ENCODE data around the gene FN3K.

Gene FN3K

GRCh38 chr17:82709024-82709675 is 26.3 kb upstream of the FN3K start:
- Histone ChIP-seq H3K4me2 (ENCODE audit: low read length) (no peak overlapping the region), H3K79me2 (ENCODE audit: control insufficient read depth, low read length) (no peaks in the 10 kb centered on the region), H3K27ac (ENCODE audit: low read depth, low read length) (no peak overlapping the region), H3K27me3 (ENCODE audit: control insufficient read depth, low read length) (peaks cover 7% of the 10 kb centered on the region), H3K9me3 (ENCODE audit: control insufficient read depth, insufficient read depth, low read length) (no peaks in the 10 kb centered on the region), H3K4me3 (ENCODE audit: low read length) (no peak overlapping the region), H3K36me3 (ENCODE audit: control insufficient read depth, low read length) (no peaks in the 10 kb centered on the region), H3K9me2 (replicated peaks; ENCODE audit: control insufficient read depth, low read length) (no peaks in the 10 kb centered on the region), H3K4me1 (ENCODE audit: control insufficient read depth, low read length) (0 out of 2 replicates have a peak, but pooled peaks cover 5% of the 10 kb centered on the region), H4K20me1 (ENCODE audit: control insufficient read depth, insufficient read depth, low read depth, low read length) (no peaks in the 10 kb centered on the region), H3F3A (ENCODE audit: control insufficient read depth, insufficient read depth) (no peaks in the 10 kb centered on the region)
- TF ChIP-seq EZH2phosphoT487 (IDR thresholded peaks at IDR 0.05; ENCODE audit: borderline replicate concordance, low read length), result no peak
- TF ChIP-seq, protein P1, sequence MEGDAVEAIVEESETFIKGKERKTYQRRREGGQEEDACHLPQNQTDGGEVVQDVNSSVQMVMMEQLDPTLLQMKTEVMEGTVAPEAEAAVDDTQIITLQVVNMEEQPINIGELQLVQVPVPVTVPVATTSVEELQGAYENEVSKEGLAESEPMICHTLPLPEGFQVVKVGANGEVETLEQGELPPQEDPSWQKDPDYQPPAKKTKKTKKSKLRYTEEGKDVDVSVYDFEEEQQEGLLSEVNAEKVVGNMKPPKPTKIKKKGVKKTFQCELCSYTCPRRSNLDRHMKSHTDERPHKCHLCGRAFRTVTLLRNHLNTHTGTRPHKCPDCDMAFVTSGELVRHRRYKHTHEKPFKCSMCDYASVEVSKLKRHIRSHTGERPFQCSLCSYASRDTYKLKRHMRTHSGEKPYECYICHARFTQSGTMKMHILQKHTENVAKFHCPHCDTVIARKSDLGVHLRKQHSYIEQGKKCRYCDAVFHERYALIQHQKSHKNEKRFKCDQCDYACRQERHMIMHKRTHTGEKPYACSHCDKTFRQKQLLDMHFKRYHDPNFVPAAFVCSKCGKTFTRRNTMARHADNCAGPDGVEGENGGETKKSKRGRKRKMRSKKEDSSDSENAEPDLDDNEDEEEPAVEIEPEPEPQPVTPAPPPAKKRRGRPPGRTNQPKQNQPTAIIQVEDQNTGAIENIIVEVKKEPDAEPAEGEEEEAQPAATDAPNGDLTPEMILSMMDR (IDR thresholded peaks at IDR 0.05; ENCODE audit: low read depth, low read length, poor library complexity, severe bottlenecking), result no peak

GRCh38 chr17:82709676-82710498 is 25.5 kb upstream of the FN3K start:
- Histone ChIP-seq H3K9me3 (ENCODE audit: control insufficient read depth, insufficient read depth, low read length) (no peaks in the 10 kb centered on the region), H3K9me2 (replicated peaks; ENCODE audit: control insufficient read depth, low read length) (no peaks in the 10 kb centered on the region), H3K4me3 (ENCODE audit: low read length) (no peak overlapping the region), H3K36me3 (ENCODE audit: control insufficient read depth, low read length) (no peaks in the 10 kb centered on the region), H4K20me1 (ENCODE audit: control insufficient read depth, insufficient read depth, low read depth, low read length) (no peaks in the 10 kb centered on the region), H3K4me1 (ENCODE audit: control insufficient read depth, low read length) (0 out of 2 replicates have a peak, but pooled peaks cover 5% of the 10 kb centered on the region), H3K79me2 (ENCODE audit: control insufficient read depth, low read length) (no peaks in the 10 kb centered on the region), H3F3A (ENCODE audit: control insufficient read depth, insufficient read depth) (no peaks in the 10 kb centered on the region), H3K27ac (ENCODE audit: low read depth, low read length) (no peak overlapping the region), H3K4me2 (ENCODE audit: low read length) (no peak overlapping the region), H3K27me3 (ENCODE audit: control insufficient read depth, low read length) (peaks cover 7% of the 10 kb centered on the region)
- TF ChIP-seq EZH2phosphoT487 (IDR thresholded peaks at IDR 0.05; ENCODE audit: borderline replicate concordance, low read length), result no peak
- TF ChIP-seq, protein P1 (IDR thresholded peaks at IDR 0.05; ENCODE audit: low read depth, low read length, poor library complexity, severe bottlenecking), result no peak

- H3F3A ChIP-seq (ENCODE audit: control insufficient read depth, insufficient read depth), result no peaks in the 10 kb centered on the region
- H3K4me3 ChIP-seq (ENCODE audit: low read length), result no peak overlapping the region
- H3K27ac ChIP-seq (ENCODE audit: low read depth, low read length), result no peak overlapping the region
- peaks cover 5% of the 10 kb centered on the region for H3K4me1 ChIP-seq (ENCODE audit: control insufficient read depth, low read length)
- peaks cover 7% of the 10 kb centered on the region for H3K27me3 ChIP-seq (ENCODE audit: control insufficient read depth, low read length)
- H3K9me2 ChIP-seq (replicated peaks; ENCODE audit: control insufficient read depth, low read length), result no peaks in the 10 kb centered on the region
- H3K4me2 ChIP-seq (ENCODE audit: low read length), result no peak overlapping the region
- H4K20me1 ChIP-seq (ENCODE audit: control insufficient read depth, insufficient read depth, low read depth, low read length), result no peaks in the 10 kb centered on the region
- TF ChIP-seq, protein P1 (IDR thresholded peaks at IDR 0.05; ENCODE audit: low read depth, low read length, poor library complexity, severe bottlenecking), result peak; percentile 24
- no peak for TF ChIP-seq EZH2phosphoT487 (IDR thresholded peaks at IDR 0.05; ENCODE audit: borderline replicate concordance, low read length)
- no peaks in the 10 kb centered on the region for H3K79me2 ChIP-seq (ENCODE audit: control insufficient read depth, low read length)
- H3K36me3 ChIP-seq (ENCODE audit: control insufficient read depth, low read length), result no peaks in the 10 kb centered on the region
- no peaks in the 10 kb centered on the region for H3K9me3 ChIP-seq (ENCODE audit: control insufficient read depth, insufficient read depth, low read length)
These were observed 24.7 kb upstream of the FN3K start for GRCh38 chr17:82710499-82711232.
